Tibial nerve (tissue), 3 donors: ENCODE data around the gene CXCL8.

Source experiments
- CTCF ChIP-seq, 5 experiments: fragments of 200-600 bp in 3 of 5; fragments of 450-650 bp in 2 of 5; sonication (generic) in 3 of 5; IDR thresholded peaks; one replicate each; pipeline ENCODE4 v1.5.1; 2016 to 2019; ENCODE audit warnings: antibody characterized with exemption in 5 of 5, mild to moderate bottlenecking in 3 of 5, moderate library complexity in 2 of 5
- POLR2A ChIP-seq, 2 donors: fragments of 450-650 bp; IDR thresholded peaks; one replicate each; pipeline ENCODE4 v1.6.1; 2017; ENCODE audit warnings: antibody characterized with exemption in 2 of 2, mild to moderate bottlenecking in 2 of 2, moderate library complexity in 2 of 2

GRCh38 chr4:73753215-73753614, 12.8 kb downstream of the CXCL8 start:
- no peak for TF ChIP-seq POLR2A (IDR thresholded peaks at IDR 0.05)
- TF ChIP-seq CTCF (IDR thresholded peaks at IDR 0.05) = no peak
